Stomach (tissue), 9 donors: ENCODE measurements around the gene MAB21L2. TPM values are rescaled to one million over a fixed set of nuclear protein-coding genes. Genes with fewer than 3 reads are reported as not detected.

Experiments used
- DNase-seq, 2 donors: peaks; one replicate each; pipeline versions ENCODE4 v3.0.0 to v3.0.0-alpha.2; 2013 to 2019
- H3K27ac ChIP-seq, 5 donors: fragments of 200-600 bp in 4 of 5; sonication (generic) in 4 of 5; one replicate each; pipeline ENCODE4 v1.5.1; 2013 to 2019; ENCODE audit warnings: mild to moderate bottlenecking in 1 of 5, moderate library complexity in 1 of 5
- H3K27me3 ChIP-seq, 3 donors: fragments of 200-600 bp; sonication (generic); one replicate each; pipeline ENCODE4 v1.5.1; 2017 to 2019; ENCODE audit warnings: mixed run types in 1 of 3
- H3K36me3 ChIP-seq, 4 donors: fragments of 200-600 bp; sonication (generic); 1 replicate in 3 of 4; 2 replicates in 1 of 4; pipeline ENCODE4 v1.5.1; 2016 to 2019
- H3K4me1 ChIP-seq, 4 donors: fragments of 200-600 bp; sonication (generic); one replicate each; pipeline ENCODE4 v1.5.1; 2016 to 2019
- H3K4me3 ChIP-seq, 4 donors: fragments of 200-600 bp; sonication (generic) in 3 of 4; one replicate each; pipeline ENCODE4 v1.5.1; 2016 to 2019; ENCODE audit warnings: mild to moderate bottlenecking in 1 of 4
- H3K9me3 ChIP-seq, 4 donors: fragments of 200-600 bp; sonication (generic); one replicate each; pipeline ENCODE4 v1.5.1; 2016 to 2019
- EP300 ChIP-seq: sonication (generic); formaldehyde crosslinking; IDR thresholded peaks from one replicate; pipeline ENCODE4 v1.6.1; 2017; ENCODE audit warnings: antibody characterized with exemption
- POLR2A ChIP-seq, 4 donors: fragments of 450-650 bp; IDR thresholded peaks; one replicate each; pipeline ENCODE4 v1.6.1; 2016; ENCODE audit warnings: antibody characterized with exemption in 4 of 4, control low read depth in 2 of 4, mild to moderate bottlenecking in 1 of 4, moderate library complexity in 1 of 4
- POLR2AphosphoS5 ChIP-seq, 3 donors: sonication (generic); formaldehyde crosslinking; IDR thresholded peaks; one replicate each; pipeline ENCODE4 v1.6.1; 2016; ENCODE audit warnings: antibody characterized with exemption in 3 of 3
- WGBS, 5 donors: extraction: QIAGEN DNeasy Blood & Tissue Kit in 3 of 5; methylation state at CpG; one replicate each; pipeline versions ENCODE4 v1.1.5 to v1.1.7; 2013 to 2018; 5-methylcytosine and 5-hydroxymethylcytosine counted together
- intact Hi-C: fragments of 100-400 bp; cut with DNase I; formaldehyde crosslinking; loops from one replicate; pipeline ENCODE4 v1.15.1; 2023; ENCODE audit warnings: low total_unique reads
- polyA plus RNA-seq, 3 donors: library from polyadenylated mRNA; stranded (reverse); fragments of 200-250 nt; gene quantifications; one replicate each; pipeline ENCODE4 v1.2.3, GENCODE V29; 2013
- total RNA-seq, 5 donors: library from RNA; depleted of rRNA; stranded (reverse); fragments of >200 nt; gene quantifications; one replicate each; pipeline versions ENCODE4 v1.1.0 to v1.2.3, GENCODE V29; 2014 to 2016
- TF ChIP-seq, protein P1 (sequence below), 7 experiments: fragments of 450-650 bp in 4 of 7; fragments of 200-600 bp in 3 of 7; sonication (generic) in 3 of 7; IDR thresholded peaks; one replicate each; pipeline ENCODE4 v1.5.1; 2016 to 2019; ENCODE audit warnings: antibody characterized with exemption in 7 of 7, control low read depth in 2 of 7, mild to moderate bottlenecking in 1 of 7
- donor health status: healthy with polysubstance abuse.
- donor health status: Bipolar disorder and iron deficiency.
- donor health status: healthy.

The MAB21L2 gene
- total and polyA plus RNA-seq, 8 donors: 0.08 to 95.9 (median 1.1) TPM; not detected in 4

DNA sequence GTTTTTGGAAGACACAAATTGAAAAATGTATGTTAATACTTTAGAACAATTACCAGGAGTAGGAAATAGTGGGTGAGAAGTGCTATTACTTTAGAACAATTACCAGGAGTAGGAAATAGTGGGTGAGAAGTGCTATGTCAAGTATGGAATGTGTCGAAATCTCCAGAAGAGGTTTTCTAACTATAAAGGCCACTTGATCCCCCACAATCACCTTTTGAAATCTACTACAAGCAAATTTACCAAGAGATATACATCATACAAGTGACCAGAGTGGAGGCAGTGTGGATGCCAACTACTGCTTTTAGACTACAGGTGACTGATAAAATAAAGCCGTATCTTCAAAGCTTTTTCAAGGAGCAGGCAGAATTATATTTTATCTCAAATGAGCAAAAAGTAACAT is 43.1 kb downstream of the MAB21L2 start:
- H3K4me3 ChIP-seq: no peak overlapping the region
- H3K27ac ChIP-seq: no peak overlapping the region
- no peaks in the 10 kb centered on the region for H3K4me1 ChIP-seq
- WGBS, 5 donors: 67 to 94% (median 83%) methylated on average over 2 of the region's 2 CpGs
- intact Hi-C loops: no loop called here
- no peak for TF ChIP-seq EP300
- TF ChIP-seq POLR2A (IDR thresholded peaks at IDR 0.05): no peak
- TF ChIP-seq POLR2AphosphoS5 (IDR thresholded peaks at IDR 0.05): no peak
- no peaks in the 10 kb centered on the region for H3K27me3 ChIP-seq
- H3K36me3 ChIP-seq: no peaks in the 10 kb centered on the region
- no peaks in the 10 kb centered on the region for H3K9me3 ChIP-seq
- no peak for DNase-seq

DNA sequence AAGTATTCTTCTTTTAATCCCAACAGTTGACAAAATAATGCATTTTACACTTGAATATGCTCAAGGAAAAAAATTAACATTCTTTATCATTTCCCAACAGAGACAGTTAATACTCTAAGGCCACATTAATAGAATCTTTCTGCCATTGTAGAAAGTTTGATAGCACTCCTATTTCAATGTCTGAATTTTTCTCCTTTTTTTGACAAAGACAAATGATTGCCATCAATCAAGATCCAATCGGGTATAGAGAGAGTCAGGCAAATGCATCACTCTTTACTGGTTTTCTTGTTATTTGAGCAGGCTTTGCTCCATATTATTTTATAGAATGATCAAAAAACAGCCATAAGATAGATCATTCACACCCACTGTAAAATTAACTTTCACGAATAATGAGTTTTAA is 46.1 kb downstream of the MAB21L2 start:
- H3K36me3 ChIP-seq: no peaks in the 10 kb centered on the region
- intact Hi-C loops: no loop called here
- DNase-seq: no peak
- no peak overlapping the region for H3K4me3 ChIP-seq
- H3K27me3 ChIP-seq: no peaks in the 10 kb centered on the region
- H3K9me3 ChIP-seq: peaks cover 0 to 4% (median under 1%) of the 10 kb centered on the region in 4 donors
- WGBS, 5 donors: 88 to 95% (median 93%) methylated on average over 2 of the region's 2 CpGs
- no peaks in the 10 kb centered on the region for H3K4me1 ChIP-seq
- no peak for TF ChIP-seq POLR2AphosphoS5 (IDR thresholded peaks at IDR 0.05)
- TF ChIP-seq POLR2A (IDR thresholded peaks at IDR 0.05): no peak
- TF ChIP-seq EP300: no peak
- TF ChIP-seq, protein P1, sequence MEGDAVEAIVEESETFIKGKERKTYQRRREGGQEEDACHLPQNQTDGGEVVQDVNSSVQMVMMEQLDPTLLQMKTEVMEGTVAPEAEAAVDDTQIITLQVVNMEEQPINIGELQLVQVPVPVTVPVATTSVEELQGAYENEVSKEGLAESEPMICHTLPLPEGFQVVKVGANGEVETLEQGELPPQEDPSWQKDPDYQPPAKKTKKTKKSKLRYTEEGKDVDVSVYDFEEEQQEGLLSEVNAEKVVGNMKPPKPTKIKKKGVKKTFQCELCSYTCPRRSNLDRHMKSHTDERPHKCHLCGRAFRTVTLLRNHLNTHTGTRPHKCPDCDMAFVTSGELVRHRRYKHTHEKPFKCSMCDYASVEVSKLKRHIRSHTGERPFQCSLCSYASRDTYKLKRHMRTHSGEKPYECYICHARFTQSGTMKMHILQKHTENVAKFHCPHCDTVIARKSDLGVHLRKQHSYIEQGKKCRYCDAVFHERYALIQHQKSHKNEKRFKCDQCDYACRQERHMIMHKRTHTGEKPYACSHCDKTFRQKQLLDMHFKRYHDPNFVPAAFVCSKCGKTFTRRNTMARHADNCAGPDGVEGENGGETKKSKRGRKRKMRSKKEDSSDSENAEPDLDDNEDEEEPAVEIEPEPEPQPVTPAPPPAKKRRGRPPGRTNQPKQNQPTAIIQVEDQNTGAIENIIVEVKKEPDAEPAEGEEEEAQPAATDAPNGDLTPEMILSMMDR (IDR thresholded peaks at IDR 0.05): no peak
- H3K27ac ChIP-seq: no peak overlapping the region

DNA sequence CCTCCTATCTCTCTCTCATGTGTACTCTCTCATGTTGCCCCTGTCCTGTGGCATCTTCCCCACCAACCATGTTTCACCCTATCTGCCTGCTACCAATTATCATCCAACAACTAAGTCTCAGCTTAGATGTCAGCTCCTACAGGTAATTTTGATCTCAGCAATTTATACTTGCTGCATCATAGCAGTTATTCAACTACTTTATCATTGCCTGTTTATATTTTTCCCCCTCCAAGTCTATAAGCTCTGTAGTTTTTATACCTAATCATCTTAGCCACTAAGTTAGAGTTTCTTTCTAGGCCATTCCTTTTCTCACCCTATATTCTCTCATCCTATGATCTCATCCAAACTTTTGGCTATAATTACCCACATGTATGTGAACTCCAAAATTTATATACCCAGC is 50.7 kb downstream of the MAB21L2 start:
- Histone ChIP-seq H3K36me3 (no peaks in the 10 kb centered on the region), H3K27me3 (no peaks in the 10 kb centered on the region), H3K4me3 (no peak overlapping the region), H3K27ac (no peak overlapping the region), H3K4me1 (no peaks in the 10 kb centered on the region), H3K9me3 (peaks cover 0 to 13% (median 3%) of the 10 kb centered on the region in 4 donors)
- no peak for DNase-seq
- intact Hi-C loops: no loop called here
- TF ChIP-seq, protein P1 (IDR thresholded peaks at IDR 0.05): no peak
- TF ChIP-seq EP300 (no peak), POLR2A (IDR thresholded peaks at IDR 0.05) (no peak)
